Liver (tissue), 9 donors: ENCODE data around the gene CD63. TPM values are rescaled to one million over a fixed set of nuclear protein-coding genes. Genes with fewer than 3 reads are reported as not detected.

Source experiments
- DNase-seq: peaks from one replicate; pipeline ENCODE4 v3.0.0-alpha.2; 2017; ENCODE audit warnings: low spot score
- H3K27ac ChIP-seq, 2 donors: one replicate each; pipeline ENCODE4 v1.7.0; 2013; ENCODE audit warnings: inconsistent platforms in 2 of 2, low read length in 2 of 2, control low read depth in 1 of 2, low read depth in 1 of 2, mild to moderate bottlenecking in 1 of 2
- H3K27me3 ChIP-seq, 4 donors: one replicate each; pipeline versions ENCODE4 v1.6.1 to v1.7.0; 2013; ENCODE audit warnings: low read length in 3 of 4, inconsistent platforms in 1 of 4, mild to moderate bottlenecking in 1 of 4, moderate library complexity in 1 of 4; ENCODE audit not compliant: control insufficient read depth in 4 of 4, insufficient read depth in 4 of 4
- H3K36me3 ChIP-seq, 4 donors: one replicate each; pipeline versions ENCODE4 v1.6.1 to v1.7.0; 2013; ENCODE audit warnings: low read length in 3 of 4, mild to moderate bottlenecking in 3 of 4, low read depth in 1 of 4, moderate library complexity in 1 of 4; ENCODE audit not compliant: control insufficient read depth in 4 of 4, insufficient read depth in 3 of 4
- H3K4me1 ChIP-seq, 4 donors: one replicate each; pipeline versions ENCODE4 v1.6.1 to v1.7.0; 2013; ENCODE audit warnings: low read length in 3 of 4, mild to moderate bottlenecking in 3 of 4, moderate library complexity in 1 of 4; ENCODE audit not compliant: control insufficient read depth in 4 of 4, insufficient read depth in 4 of 4
- H3K4me3 ChIP-seq, 3 donors: one replicate each; pipeline versions ENCODE4 v1.6.1 to v1.7.0; 2013; ENCODE audit warnings: low read length in 3 of 3, control low read depth in 1 of 3, low read depth in 1 of 3, mild to moderate bottlenecking in 1 of 3
- H3K9ac ChIP-seq, 2 donors: one replicate each; pipeline ENCODE4 v1.7.0; 2013; ENCODE audit warnings: low read length in 2 of 2, mild to moderate bottlenecking in 2 of 2, moderate library complexity in 2 of 2, control low read depth in 1 of 2, low read depth in 1 of 2
- H3K9me3 ChIP-seq, 4 donors: one replicate each; pipeline versions ENCODE4 v1.6.1 to v1.7.0; 2013; ENCODE audit warnings: low read length in 3 of 4; ENCODE audit not compliant: control insufficient read depth in 4 of 4
- EGR1 ChIP-seq, 2 donors: IDR thresholded peaks; 2 replicates each; pipeline ENCODE4 v1.6.1; 2016 to 2018; ENCODE audit warnings: antibody characterized with exemption in 2 of 2, low read depth in 2 of 2
- FOXA1 ChIP-seq: IDR thresholded peaks from 2 replicates; pipeline ENCODE4 v1.6.1; 2016; ENCODE audit warnings: antibody characterized with exemption
- FOXA2 ChIP-seq: IDR thresholded peaks from 2 replicates; pipeline ENCODE4 v1.6.1; 2016; ENCODE audit warnings: antibody characterized with exemption
- GABPA ChIP-seq, 2 donors: IDR thresholded peaks in 1 of 2; conservative IDR thresholded peaks in 1 of 2; 2 replicates each; pipeline ENCODE4 v1.6.1; 2016; ENCODE audit warnings: antibody characterized with exemption in 2 of 2, mild to moderate bottlenecking in 1 of 2, moderate library complexity in 1 of 2
- HNF4A ChIP-seq, 2 donors: conservative IDR thresholded peaks; 2 replicates each; pipeline ENCODE4 v1.6.1; 2016; ENCODE audit warnings: antibody characterized with exemption in 2 of 2, mild to moderate bottlenecking in 2 of 2
- JUND ChIP-seq, 2 donors: IDR thresholded peaks; 2 replicates each; pipeline ENCODE4 v1.6.1; 2016; ENCODE audit warnings: antibody characterized with exemption in 2 of 2
- NR2F2 ChIP-seq: IDR thresholded peaks from 2 replicates; pipeline ENCODE4 v1.6.1; 2016; ENCODE audit warnings: antibody characterized with exemption
- RAD21 ChIP-seq, 2 donors: IDR thresholded peaks; 2 replicates each; pipeline ENCODE4 v1.6.1; 2016; ENCODE audit warnings: antibody characterized with exemption in 2 of 2, mild to moderate bottlenecking in 2 of 2
- RXRA ChIP-seq, 2 donors: IDR thresholded peaks; 2 replicates each; pipeline ENCODE4 v1.6.1; 2017 to 2018; ENCODE audit warnings: antibody characterized with exemption in 2 of 2, mild to moderate bottlenecking in 1 of 2
- SP1 ChIP-seq: IDR thresholded peaks from 2 replicates; pipeline ENCODE4 v1.6.1; 2018; ENCODE audit warnings: antibody characterized with exemption, mild to moderate bottlenecking
- TAF1 ChIP-seq: conservative IDR thresholded peaks from 2 replicates; pipeline ENCODE4 v1.6.1; 2016; ENCODE audit warnings: antibody characterized with exemption, mild to moderate bottlenecking
- YY1 ChIP-seq: IDR thresholded peaks from 2 replicates; pipeline ENCODE4 v1.6.1; 2016; ENCODE audit warnings: antibody characterized with exemption, mild to moderate bottlenecking
- WGBS: extraction: QIAGEN DNeasy Blood & Tissue Kit; methylation state at CpG from one replicate; pipeline ENCODE4 v1.1.7; 2013; 5-methylcytosine and 5-hydroxymethylcytosine counted together
- polyA plus RNA-seq, 2 donors: library from polyadenylated mRNA; stranded (reverse) in 1 of 2; unstranded in 1 of 2; fragments of 200-250 nt in 1 of 2; fragments of >200 nt in 1 of 2; fragmentation: Nextera tagmentation in 1 of 2; extraction: Ambion mirVana in 1 of 2; gene quantifications; one replicate each; pipeline versions ENCODE4 v1.2.1 to v1.2.3, GENCODE V29; 2013 to 2015
- total RNA-seq, 2 donors: library from RNA; depleted of rRNA; stranded (reverse); fragments of >200 nt; gene quantifications; one replicate each; pipeline ENCODE4 v1.2.3, GENCODE V29; 2014
- TF ChIP-seq, protein P1 (sequence below): IDR thresholded peaks from 2 replicates; pipeline ENCODE4 v1.6.1; 2016; ENCODE audit warnings: antibody characterized with exemption, mild to moderate bottlenecking
- TF ChIP-seq, protein P2 (sequence below): IDR thresholded peaks from 2 replicates; pipeline ENCODE4 v1.6.1; 2016; ENCODE audit warnings: antibody characterized with exemption
- TF ChIP-seq, protein P3 (sequence below): fragments of 150-350 bp; IDR thresholded peaks from 2 replicates; pipeline ENCODE4 v1.5.1; 2017; ENCODE audit warnings: improper control_type of control experiment, low read depth, low read length; ENCODE audit not compliant: missing input control
- TF ChIP-seq, protein P4 (sequence below): IDR thresholded peaks from 2 replicates; pipeline ENCODE4 v1.6.1; 2016; ENCODE audit warnings: antibody characterized with exemption
- donor health status: healthy.
- donor health status: healthy.
- donor health status: healthy.
- donor health status: healthy.
- donor health status: healthy.

Gene CD63
- total and polyA plus RNA-seq, 4 donors: 185 to 373 (median 338) TPM

DNA sequence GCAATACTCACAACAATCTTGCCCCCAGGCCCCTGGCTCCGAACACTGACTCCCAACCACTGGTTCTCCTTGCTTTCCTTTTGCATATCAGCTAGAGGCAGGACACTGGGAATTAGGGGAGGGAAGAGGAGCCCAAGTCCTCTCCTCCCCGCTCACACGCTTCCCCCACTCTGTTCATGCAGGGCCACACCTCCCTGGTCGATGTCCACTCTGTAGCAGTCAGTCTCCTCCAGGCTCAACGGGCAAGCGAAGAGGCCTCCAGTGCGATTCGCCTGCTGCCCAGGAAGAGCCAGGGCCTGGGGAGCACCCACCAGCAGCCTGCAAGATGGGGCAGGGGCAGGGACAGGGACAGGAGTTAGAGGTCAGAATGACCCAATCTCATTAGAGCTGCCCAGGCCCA, 25.9 kb downstream of the CD63 start:
- Histone ChIP-seq H3K27ac (no peak overlapping the region), H3K27me3 (no peaks in the 10 kb centered on the region), H3K9ac (no peak overlapping the region), H3K4me3 (no peak overlapping the region), H3K36me3 (no peaks in the 10 kb centered on the region), H3K4me1 (peaks cover 0 to 5% (median 3%) of the 10 kb centered on the region in 4 donors), H3K9me3 (no peaks in the 10 kb centered on the region)
- 90% methylated on average over 8 of the region's 8 CpGs for WGBS
- TF ChIP-seq FOXA2: no peak
- TF ChIP-seq JUND (IDR thresholded peaks at IDR 0.05): no peak
- no peak for TF ChIP-seq EGR1 (IDR thresholded peaks at IDR 0.05; ENCODE audit: low read depth in 2 of 2)
- TF ChIP-seq FOXA1: no peak
- no peak for TF ChIP-seq HNF4A (conservative IDR thresholded peaks at IDR 0.05)
- TF ChIP-seq YY1: no peak
- no peak for TF ChIP-seq SP1
- no peak for TF ChIP-seq GABPA (IDR thresholded peaks at IDR 0.05 in 1 of 2, conservative IDR thresholded peaks at IDR 0.05 in 1 of 2)
- no peak for TF ChIP-seq RAD21 (IDR thresholded peaks at IDR 0.05)
- TF ChIP-seq, protein P1, sequence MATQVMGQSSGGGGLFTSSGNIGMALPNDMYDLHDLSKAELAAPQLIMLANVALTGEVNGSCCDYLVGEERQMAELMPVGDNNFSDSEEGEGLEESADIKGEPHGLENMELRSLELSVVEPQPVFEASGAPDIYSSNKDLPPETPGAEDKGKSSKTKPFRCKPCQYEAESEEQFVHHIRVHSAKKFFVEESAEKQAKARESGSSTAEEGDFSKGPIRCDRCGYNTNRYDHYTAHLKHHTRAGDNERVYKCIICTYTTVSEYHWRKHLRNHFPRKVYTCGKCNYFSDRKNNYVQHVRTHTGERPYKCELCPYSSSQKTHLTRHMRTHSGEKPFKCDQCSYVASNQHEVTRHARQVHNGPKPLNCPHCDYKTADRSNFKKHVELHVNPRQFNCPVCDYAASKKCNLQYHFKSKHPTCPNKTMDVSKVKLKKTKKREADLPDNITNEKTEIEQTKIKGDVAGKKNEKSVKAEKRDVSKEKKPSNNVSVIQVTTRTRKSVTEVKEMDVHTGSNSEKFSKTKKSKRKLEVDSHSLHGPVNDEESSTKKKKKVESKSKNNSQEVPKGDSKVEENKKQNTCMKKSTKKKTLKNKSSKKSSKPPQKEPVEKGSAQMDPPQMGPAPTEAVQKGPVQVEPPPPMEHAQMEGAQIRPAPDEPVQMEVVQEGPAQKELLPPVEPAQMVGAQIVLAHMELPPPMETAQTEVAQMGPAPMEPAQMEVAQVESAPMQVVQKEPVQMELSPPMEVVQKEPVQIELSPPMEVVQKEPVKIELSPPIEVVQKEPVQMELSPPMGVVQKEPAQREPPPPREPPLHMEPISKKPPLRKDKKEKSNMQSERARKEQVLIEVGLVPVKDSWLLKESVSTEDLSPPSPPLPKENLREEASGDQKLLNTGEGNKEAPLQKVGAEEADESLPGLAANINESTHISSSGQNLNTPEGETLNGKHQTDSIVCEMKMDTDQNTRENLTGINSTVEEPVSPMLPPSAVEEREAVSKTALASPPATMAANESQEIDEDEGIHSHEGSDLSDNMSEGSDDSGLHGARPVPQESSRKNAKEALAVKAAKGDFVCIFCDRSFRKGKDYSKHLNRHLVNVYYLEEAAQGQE: no peak
- TF ChIP-seq, protein P2, sequence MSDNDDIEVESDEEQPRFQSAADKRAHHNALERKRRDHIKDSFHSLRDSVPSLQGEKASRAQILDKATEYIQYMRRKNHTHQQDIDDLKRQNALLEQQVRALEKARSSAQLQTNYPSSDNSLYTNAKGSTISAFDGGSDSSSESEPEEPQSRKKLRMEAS: no peak
- TF ChIP-seq, protein P3, sequence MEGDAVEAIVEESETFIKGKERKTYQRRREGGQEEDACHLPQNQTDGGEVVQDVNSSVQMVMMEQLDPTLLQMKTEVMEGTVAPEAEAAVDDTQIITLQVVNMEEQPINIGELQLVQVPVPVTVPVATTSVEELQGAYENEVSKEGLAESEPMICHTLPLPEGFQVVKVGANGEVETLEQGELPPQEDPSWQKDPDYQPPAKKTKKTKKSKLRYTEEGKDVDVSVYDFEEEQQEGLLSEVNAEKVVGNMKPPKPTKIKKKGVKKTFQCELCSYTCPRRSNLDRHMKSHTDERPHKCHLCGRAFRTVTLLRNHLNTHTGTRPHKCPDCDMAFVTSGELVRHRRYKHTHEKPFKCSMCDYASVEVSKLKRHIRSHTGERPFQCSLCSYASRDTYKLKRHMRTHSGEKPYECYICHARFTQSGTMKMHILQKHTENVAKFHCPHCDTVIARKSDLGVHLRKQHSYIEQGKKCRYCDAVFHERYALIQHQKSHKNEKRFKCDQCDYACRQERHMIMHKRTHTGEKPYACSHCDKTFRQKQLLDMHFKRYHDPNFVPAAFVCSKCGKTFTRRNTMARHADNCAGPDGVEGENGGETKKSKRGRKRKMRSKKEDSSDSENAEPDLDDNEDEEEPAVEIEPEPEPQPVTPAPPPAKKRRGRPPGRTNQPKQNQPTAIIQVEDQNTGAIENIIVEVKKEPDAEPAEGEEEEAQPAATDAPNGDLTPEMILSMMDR: no peak
- TF ChIP-seq NR2F2: no peak
- TF ChIP-seq, protein P4, sequence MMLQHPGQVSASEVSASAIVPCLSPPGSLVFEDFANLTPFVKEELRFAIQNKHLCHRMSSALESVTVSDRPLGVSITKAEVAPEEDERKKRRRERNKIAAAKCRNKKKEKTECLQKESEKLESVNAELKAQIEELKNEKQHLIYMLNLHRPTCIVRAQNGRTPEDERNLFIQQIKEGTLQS: no peak
- no peak for TF ChIP-seq RXRA (IDR thresholded peaks at IDR 0.05)
- TF ChIP-seq TAF1: no peak
- no peak for DNase-seq

DNA sequence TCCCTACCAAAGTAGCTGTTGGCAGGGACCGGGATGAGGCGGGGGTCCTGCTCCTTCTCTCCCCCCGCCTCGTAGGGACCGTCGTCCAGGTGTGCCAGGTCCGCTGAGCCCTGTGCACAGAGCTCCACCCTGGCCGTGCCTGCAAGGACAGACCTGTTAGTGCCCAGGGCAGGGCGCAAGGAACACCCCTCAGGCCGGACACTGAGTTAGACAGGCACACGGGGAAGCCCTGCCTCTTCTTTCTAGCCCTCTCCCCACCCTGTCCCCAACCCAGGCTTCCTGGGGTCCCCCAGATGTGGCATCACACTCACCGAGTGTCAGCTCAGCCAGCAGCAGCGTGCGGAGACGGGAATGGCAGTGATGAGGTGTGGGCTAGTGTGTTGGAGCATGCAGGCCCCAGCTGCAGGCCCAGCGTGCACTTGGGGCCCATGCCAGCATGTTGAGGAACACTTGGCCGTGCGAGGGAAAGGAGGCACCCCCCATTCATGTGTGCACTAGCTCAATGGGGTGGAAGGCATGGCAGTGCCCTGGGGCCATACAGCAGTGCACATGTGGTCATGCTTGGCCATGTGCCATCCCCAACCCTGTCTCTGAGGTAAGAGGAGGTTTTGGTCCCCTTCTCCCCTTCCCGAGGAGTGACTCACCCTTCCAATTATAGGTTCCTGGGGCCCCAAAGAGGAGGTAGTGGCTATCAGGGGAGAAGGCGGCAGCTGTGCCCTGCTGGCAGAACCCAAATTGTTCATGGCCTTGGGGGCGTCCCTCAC, 28.4 kb downstream of the CD63 start:
- Histone ChIP-seq H3K9me3 (no peaks in the 10 kb centered on the region), H3K36me3 (no peaks in the 10 kb centered on the region), H3K27me3 (no peaks in the 10 kb centered on the region), H3K4me3 (no peak overlapping the region), H3K27ac (no peak overlapping the region), H3K9ac (no peak overlapping the region), H3K4me1 (no peaks in the 10 kb centered on the region)
- TF ChIP-seq RXRA (IDR thresholded peaks at IDR 0.05): no peak
- DNase-seq: no peak
- 90% methylated on average over 21 of the region's 21 CpGs for WGBS
